NT2/D1 (cell line): ENCODE measurements around the gene KRTAP9-6.

Experiments used
- SUZ12 ChIP-seq: IDR thresholded peaks from 2 replicates; pipeline ENCODE4 v1.6.1; 2011; ENCODE audit not compliant: insufficient read length, insufficient read depth; ENCODE audit errors: extremely low read depth
- YY1 ChIP-seq: IDR thresholded peaks from 2 replicates; pipeline ENCODE4 v1.6.1; 2011; ENCODE audit not compliant: insufficient read length, insufficient read depth
- ZNF274 ChIP-seq: IDR thresholded peaks from 2 replicates; pipeline ENCODE4 v1.6.1; 2011; ENCODE audit warnings: mild to moderate bottlenecking, low read depth, low read length

- no peak for TF ChIP-seq ZNF274
- no peak for TF ChIP-seq SUZ12
- no peak for TF ChIP-seq YY1
Observed at GRCh38 chr17:41264599-41264998, 579 bp upstream of the KRTAP9-6 start.
